ENCODE data around the gene TEX26. TPM values are rescaled to one million over a fixed set of nuclear protein-coding genes. Genes with fewer than 3 reads are reported as not detected.

Gene TEX26
- total RNA-seq, 2 donors from 2014 or later, result not detected

DNA sequence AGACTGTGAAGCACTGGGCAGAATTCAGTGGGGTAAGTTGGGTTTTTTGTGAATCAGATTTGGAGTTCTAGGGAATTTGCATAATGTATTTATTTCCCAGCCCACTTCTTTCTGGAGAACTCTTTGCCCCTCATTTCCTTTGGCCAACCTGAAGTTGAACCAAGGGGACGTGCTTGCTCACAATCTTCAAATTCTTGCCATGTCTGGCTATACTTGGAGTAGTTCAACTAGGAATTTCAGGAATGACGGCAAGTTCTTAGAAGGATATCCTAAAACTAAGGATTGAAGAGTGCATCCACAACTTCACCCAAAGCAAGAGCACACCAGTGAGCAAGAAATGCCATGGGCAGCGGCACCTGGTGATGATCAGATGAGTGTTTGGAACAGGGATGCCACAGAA is 88.5 kb downstream of the TEX26 start:
- Histone ChIP-seq H3K9me3 (no peaks in the 10 kb centered on the region), H3K27me3 (no peaks in the 10 kb centered on the region), H3K4me1 (no peaks in the 10 kb centered on the region), H3K4me3 (no peak overlapping the region), H3K27ac (no peak overlapping the region), H3K9ac (ENCODE audit: low read depth in 2 of 2, low read length in 2 of 2) (no peak overlapping the region), H3K36me3 (no peaks in the 10 kb centered on the region)
- intact Hi-C loops (cut with DNase I), result no loop called here
- TF ChIP-seq, protein P1, sequence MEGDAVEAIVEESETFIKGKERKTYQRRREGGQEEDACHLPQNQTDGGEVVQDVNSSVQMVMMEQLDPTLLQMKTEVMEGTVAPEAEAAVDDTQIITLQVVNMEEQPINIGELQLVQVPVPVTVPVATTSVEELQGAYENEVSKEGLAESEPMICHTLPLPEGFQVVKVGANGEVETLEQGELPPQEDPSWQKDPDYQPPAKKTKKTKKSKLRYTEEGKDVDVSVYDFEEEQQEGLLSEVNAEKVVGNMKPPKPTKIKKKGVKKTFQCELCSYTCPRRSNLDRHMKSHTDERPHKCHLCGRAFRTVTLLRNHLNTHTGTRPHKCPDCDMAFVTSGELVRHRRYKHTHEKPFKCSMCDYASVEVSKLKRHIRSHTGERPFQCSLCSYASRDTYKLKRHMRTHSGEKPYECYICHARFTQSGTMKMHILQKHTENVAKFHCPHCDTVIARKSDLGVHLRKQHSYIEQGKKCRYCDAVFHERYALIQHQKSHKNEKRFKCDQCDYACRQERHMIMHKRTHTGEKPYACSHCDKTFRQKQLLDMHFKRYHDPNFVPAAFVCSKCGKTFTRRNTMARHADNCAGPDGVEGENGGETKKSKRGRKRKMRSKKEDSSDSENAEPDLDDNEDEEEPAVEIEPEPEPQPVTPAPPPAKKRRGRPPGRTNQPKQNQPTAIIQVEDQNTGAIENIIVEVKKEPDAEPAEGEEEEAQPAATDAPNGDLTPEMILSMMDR (IDR thresholded peaks at IDR 0.05), result no peak
- no peak for DNase-seq

DNA sequence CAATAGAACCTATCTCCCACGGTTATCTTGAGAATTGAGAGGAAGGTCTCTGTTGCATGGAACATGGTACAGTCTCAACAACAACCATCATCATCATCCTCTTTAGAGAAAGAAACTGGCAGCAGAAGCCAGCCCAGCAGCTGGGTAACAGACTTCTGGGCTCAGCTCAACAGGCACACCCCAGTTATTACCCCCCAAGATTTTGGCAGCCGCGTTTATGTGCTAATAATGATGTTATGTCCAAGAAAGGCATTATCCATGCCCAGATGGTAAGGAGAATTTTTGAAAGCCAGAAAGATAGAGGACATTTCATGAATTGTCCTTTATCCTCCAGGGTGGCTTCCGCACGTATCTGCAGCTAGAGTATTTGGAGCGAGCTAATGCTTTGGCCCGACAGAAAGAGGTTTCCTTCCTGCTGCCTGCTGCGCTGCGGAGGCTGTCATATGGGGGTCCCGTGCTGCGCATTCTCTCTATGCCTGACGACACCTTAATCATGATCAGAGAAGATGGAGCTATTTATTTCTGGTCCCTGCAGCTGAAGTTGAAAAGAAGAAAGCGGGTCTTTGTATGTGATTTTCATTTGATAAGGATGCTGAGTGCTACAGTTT is 89.9 kb downstream of the TEX26 start:
- intact Hi-C loops (cut with DNase I), result no loop called here
- H3K4me3 ChIP-seq, result no peak overlapping the region
- TF ChIP-seq, protein P1 (IDR thresholded peaks at IDR 0.05), result no peak

DNA sequence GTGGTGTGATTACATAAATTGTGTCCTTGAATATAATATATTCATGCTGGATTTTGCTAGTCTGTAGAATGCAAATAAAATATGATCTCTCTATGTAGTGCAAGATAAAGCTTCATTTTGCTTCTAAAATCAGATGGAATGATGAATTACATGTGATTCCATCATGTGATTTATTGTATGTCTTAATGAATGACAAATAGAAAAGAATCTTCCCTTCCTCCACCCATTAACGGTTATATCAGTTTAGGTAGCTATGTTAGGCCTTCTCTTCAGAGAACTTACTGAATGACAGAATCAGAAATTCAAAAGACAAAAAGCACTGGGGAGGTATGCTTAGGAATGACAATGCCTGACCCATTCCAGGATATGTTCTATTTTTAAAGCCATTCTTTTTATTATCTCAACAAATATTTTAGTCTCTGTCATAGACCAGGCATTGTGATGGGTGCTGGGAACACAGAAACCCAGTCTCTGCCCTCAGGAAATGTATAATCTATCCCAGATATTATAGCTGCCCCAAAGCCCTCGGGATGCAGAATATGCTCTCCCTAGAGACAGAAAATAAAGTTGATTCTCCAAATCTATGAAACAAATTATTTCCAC is 90.6 kb downstream of the TEX26 start:
- TF ChIP-seq, protein P1 (IDR thresholded peaks at IDR 0.05), result no peak
- no peak overlapping the region for H3K9ac ChIP-seq (ENCODE audit: low read depth in 2 of 2, low read length in 2 of 2)
- intact Hi-C loops (cut with DNase I), result no loop called here
- H3K4me3 ChIP-seq, result no peak overlapping the region
- H3K27me3 ChIP-seq, result no peaks in the 10 kb centered on the region
- no peak for DNase-seq
- H3K27ac ChIP-seq, result no peak overlapping the region
- H3K36me3 ChIP-seq, result no peaks in the 10 kb centered on the region
- H3K9me3 ChIP-seq, result no peaks in the 10 kb centered on the region
- H3K4me1 ChIP-seq, result no peaks in the 10 kb centered on the region

More for the DNA sequence above, 89.9 kb downstream of the TEX26 start:
- no peak for DNase-seq
- Histone ChIP-seq H3K27me3 (no peaks in the 10 kb centered on the region), H3K9ac (ENCODE audit: low read depth in 2 of 2, low read length in 2 of 2) (no peak overlapping the region), H3K9me3 (no peaks in the 10 kb centered on the region), H3K27ac (no peak overlapping the region), H3K36me3 (no peaks in the 10 kb centered on the region), H3K4me1 (no peaks in the 10 kb centered on the region)

Other genes starting within 250 kb of the TEX26 start
- gene ALOX5AP, start 197.1 kb upstream of the TEX26 start, total RNA-seq, result 1 to 10 TPM; 5.0 to 5.1 TPM
- gene MEDAG, start 26.4 kb upstream of the TEX26 start, total RNA-seq, result 1 to 10 TPM in 1 of 2 donors, under 1 TPM in 1; 0.62 to 2.6 TPM
- 100 to 1,000 TPM in 1 of 2 donors, 10 to 100 TPM in 1; 57.3 to 162 TPM for gene HSPH1, start 229.2 kb downstream of the TEX26 start, total RNA-seq

All from colonic mucosa (tissue), 4 donors.